Measurements from ENCODE around the gene FBXO15.

Gene FBXO15

GRCh38 chr18:74147779-74148542 is at the start of gene FBXO15, which contains the start of gene TIMM21:
FBXO15 (minus strand) TSS chr18:74147834; CDS start chr18:74147785, 49 bp downstream.
TIMM21 (plus strand) TSS chr18:74148523; CDS start chr18:74148809, 286 bp downstream.
- DNase-seq: peak; percentile 96 to 97

DNA sequence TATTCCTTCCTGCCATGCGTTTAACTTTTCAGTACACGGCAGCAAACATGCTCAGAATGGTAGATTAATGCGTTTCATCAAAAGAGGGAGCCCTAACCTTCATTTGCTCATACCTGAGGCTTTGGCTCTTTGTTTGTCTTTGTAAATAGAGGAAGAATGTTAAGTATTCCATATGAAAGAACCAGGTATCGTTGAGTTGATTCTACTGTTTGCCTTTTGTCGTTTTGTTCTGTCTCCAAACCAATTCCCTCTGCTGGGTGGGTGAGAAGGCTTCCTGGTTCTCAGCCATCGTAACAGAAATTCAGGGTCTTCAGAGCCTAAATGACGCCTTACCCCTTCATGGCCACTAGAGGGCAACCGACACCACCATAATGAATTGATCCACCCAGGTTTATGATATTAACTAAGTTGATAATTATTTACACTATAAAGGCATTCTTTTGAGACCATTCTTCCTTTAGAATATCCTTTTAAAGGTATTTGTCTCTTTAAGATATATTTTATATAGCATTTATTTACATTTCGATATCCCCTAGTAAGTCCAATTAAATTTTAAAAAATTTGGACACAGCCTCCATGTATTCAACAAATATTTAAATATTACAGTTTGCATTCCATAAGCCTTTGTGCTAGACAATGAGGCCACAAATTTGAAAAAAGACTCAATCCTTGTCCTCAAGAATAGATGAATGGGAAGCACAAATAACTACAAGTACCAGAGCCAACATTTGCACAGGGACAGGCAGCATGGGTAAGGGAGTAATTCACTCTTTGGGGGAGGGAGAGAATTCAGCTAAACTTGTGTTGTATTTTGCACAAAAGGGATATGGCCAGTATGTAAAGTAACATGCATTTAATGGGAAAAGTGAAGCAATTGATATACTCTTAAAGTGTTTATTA is 48.8 kb upstream of the FBXO15 start:
- peak; percentile 63 to 66 for DNase-seq

DNA sequence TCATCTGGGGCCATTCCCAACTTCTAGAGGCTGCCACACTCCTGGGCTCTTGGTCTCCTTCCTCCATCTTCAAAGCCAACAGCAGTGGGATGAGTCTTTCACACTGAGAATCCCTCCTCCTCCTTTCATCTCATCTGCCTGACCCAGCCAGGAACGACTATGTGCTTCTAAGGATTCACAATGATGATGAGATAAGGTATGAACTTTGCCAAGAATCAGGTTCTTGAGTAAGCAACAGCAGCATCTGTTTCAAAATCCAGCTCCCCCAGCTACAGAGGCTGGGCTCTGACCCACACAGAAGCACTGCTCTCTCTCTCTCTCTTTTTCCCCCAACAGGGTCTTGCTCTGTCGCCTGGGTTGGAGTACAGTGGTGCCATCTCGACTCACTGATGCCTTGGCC is 47.1 kb upstream of the FBXO15 start:
- no peak for DNase-seq

DNA sequence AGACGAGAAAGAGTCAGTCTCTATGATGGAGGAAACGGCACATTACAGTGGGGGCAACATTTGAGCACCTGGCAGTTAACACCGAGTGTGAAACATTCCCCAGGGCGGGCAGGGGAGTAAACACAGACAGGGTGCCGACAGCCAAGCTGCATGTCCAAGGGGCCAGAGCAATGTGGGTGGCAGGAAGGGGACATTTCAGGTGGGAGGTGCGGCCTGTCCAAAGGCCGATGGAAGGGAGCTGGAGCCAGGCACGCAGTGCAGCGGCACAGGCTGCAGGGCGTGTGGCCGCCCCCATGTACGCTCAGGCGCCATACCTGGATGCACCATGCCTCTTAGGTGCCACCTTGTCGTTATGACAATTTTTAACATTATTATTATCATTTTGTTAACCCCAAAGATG is 43.9 kb upstream of the FBXO15 start:
- DNase-seq: no peak

- DNase-seq: no peak
These were observed 42.5 kb upstream of the FBXO15 start for GRCh38 chr18:74190086-74190485.

- DNase-seq: no peak
These were observed 39.0 kb upstream of the FBXO15 start for GRCh38 chr18:74186661-74187060.

DNA sequence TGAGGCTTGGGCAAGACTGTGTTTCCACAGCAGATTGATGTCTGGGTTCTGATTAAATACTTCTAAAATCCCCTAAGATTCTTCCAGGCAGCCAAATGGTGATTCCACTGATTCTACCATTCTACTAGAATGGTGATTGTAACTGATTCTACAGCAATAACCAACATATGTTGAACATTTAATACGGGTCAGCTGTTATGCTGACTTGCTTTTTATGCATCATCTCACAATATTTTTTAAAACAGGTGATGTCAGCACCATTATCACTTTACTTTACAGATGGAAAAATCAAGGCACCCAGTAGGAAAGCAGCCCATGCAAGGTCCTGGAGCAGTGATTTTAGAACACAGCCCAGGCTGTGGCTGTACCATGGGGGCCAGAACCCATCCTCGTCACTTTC is 38.2 kb upstream of the FBXO15 start:
- DNase-seq: no peak

GRCh38 chr18:74184875-74185274 is 37.2 kb upstream of the FBXO15 start:
- no peak for DNase-seq

DNA sequence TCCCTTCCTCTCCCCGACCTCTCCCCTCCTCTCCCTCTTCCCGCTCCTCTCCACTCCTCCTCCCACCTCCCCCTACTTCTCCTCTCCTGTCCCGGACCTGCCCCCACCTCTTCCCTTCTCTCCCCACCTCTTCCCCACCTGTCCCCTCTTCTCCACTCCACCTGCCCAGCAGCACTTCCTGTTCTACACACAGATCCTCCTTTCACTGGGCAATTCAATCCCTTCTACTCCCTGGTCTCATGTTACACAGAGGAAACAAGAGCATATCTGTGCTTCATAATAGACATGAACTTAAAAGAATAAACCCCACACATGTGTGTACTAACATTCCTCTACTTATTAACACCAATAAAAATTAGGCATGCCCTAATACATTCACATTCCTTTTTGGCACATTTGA is 35.5 kb upstream of the FBXO15 start:
- DNase-seq: no peak

DNA sequence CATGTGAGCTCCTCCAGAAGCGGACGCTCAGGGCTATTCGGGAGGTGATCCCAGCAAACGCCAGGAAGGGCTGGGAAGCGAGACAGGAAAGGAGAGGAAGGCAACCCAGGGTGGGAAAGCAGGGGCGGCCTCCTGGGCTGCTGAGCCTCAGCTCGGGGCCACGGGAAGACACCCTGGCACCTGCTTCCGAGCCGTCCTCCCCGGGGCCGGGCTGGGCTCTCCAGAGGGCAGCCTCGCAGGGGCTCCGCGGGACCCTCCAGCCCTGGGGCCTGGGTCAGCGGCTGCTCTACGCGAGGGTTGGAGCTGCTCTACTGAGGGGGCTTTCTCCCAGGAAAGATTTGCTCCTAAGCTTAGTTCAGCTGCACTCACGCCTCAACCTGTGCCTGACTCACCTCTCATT is 34.7 kb upstream of the FBXO15 start:
- no peak for DNase-seq

GRCh38 chr18:74179623-74180199 is 32.1 kb upstream of the FBXO15 start:
- DNase-seq: no peak

- no peak for DNase-seq
These were observed 31.2 kb upstream of the FBXO15 start for GRCh38 chr18:74178884-74179283.

DNA sequence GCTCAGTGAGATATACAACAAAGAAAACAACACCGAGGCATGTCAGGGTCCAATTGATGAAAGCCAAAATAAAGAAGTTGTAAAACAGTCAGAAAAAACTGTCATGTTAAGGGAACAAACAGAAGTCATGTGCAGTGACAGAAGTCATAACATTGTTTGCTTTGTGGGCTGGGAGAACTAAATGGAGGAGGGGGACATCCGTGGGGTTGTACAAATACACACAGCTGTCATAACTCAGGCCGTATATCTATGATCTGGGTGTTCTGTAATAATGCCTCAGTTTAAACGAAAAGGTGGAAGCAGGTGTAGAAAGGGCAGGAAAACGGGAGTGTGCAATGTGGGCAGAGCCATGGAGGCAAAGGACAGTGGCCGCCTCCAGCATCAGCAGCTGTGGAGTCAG is 28.0 kb upstream of the FBXO15 start:
- DNase-seq: no peak

DNA sequence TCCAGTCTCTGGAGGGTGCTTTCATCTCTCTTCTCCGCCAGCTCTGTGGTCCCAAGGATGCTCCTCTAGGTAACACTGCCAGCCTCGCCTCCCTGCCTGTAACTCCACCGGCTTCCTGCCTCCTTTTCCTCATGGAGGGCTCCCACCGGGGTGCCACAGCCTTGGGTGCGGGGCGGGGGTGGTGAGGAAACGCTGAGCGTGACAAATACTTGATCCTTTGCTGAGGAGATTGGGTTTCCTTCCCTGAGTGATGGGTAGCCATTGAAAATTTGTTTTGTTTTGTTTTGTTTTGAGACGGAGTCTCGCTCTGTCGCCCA is 25.8 kb upstream of the FBXO15 start:
- DNase-seq: no peak

GRCh38 chr18:74172697-74173433 is 25.2 kb upstream of the FBXO15 start:
- no peak for DNase-seq

GRCh38 chr18:74171910-74172606 is 24.4 kb upstream of the FBXO15 start:
- no peak for DNase-seq

- DNase-seq: no peak
These were observed 18.8 kb upstream of the FBXO15 start for GRCh38 chr18:74166386-74166785.

DNA sequence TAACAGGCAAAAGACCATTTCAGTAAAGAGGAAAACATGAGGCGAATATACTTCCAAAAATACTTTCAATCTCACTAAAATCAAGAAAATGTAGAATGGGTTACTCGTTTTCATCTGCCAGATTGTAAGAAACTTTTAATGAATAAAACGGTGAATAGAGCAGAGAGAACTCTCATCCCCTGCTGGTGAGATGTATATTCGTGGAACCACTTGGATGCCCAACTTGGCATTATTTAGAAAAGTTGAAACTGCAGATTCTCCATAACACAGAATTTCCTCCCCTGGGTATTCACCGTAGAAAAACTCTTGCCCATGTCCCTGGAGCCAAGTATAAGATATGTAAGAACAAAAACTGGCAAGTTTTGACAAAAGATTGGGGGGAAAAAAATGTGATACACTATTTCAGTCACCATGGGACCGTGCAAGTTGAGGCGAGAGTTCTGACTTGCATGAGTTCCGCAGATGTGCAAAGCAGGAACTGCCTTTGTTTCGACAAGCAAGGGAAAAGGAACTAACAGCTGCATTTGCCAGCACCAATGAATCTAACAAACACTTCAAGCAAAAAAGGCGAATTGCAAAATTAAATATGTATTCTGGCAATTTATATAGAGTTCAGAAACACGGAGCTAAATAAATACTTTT is 15.5 kb upstream of the FBXO15 start:
- DNase-seq: no peak

GRCh38 chr18:74155276-74155675 is 7.6 kb upstream of the FBXO15 start:
- no peak for DNase-seq

DNA sequence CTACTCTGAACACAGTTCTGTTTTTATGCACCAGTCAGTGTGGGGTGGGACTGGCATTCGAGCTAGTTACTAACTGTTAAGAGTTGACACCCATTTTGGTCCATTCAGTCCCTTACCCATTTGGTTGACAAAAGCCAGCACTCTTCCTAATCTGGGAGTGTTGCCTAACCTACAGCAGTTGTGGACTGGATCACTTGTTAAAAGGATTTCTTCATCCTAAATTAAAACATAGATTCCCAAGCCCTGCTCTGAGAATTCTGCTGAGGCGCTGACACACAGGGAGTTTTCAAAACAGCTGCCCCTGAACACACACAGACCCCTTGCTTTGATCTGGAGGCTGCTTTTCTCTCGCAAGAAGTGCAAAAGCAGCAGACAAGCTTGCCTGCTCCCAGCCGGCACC is 7.1 kb upstream of the FBXO15 start:
- DNase-seq: no peak

DNA sequence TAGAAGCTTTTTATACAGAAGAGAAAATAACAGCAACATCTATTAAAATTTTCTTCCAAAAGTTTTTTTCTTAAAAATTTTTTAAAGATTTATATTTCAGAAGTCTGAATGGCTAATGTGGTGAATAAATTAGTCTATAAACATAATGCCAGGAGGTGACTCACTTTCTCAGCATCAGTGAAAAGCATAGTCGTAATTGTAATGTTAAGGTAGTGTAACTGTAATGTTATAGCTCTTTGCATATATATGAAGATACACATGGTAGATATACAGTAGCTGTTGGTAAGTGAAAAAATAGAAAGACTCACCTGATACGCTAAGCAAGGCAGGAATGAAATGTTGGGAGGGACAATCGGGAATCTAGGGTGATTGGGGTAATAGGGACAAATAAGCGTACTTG is 6.2 kb upstream of the FBXO15 start:
- DNase-seq: no peak

- no peak for DNase-seq
These were observed 5.7 kb upstream of the FBXO15 start for GRCh38 chr18:74153377-74153776.

Data from NCI-H1930 (cell line).